Suprapubic skin (tissue), 4 donors: Measurements from ENCODE around the gene ABHD17B. TPM values are rescaled to one million over a fixed set of nuclear protein-coding genes. Genes with fewer than 3 reads are reported as not detected.
A peak's percentile ranks its signal among the peaks of the same experiment; 100 is the strongest.

Source experiments
- DNase-seq, 2 donors: peaks; one replicate each; pipeline ENCODE4 v3.0.0-alpha.2; 2019; ENCODE audit warnings: low spot score in 2 of 2
- H3K27ac ChIP-seq: fragments of 200-600 bp; sonication (generic); one replicate; pipeline ENCODE4 v1.5.1; 2019
- H3K27me3 ChIP-seq: fragments of 200-600 bp; sonication (generic); one replicate; pipeline ENCODE4 v1.5.1; 2019
- H3K36me3 ChIP-seq: fragments of 200-600 bp; sonication (generic); one replicate; pipeline ENCODE4 v1.5.1; 2019
- H3K4me1 ChIP-seq: fragments of 200-600 bp; sonication (generic); one replicate; pipeline ENCODE4 v1.5.1; 2019
- H3K4me3 ChIP-seq: fragments of 200-600 bp; sonication (generic); one replicate; pipeline ENCODE4 v1.5.1; 2019; ENCODE audit warnings: mild to moderate bottlenecking
- H3K9me3 ChIP-seq: fragments of 200-600 bp; sonication (generic); one replicate; pipeline ENCODE4 v1.5.1; 2019
- CTCF ChIP-seq, 2 donors: fragments of 200-600 bp in 1 of 2; fragments of 450-650 bp in 1 of 2; sonication (generic) in 1 of 2; IDR thresholded peaks; one replicate each; pipeline ENCODE4 v1.5.1; 2016 to 2019; ENCODE audit warnings: antibody characterized with exemption in 2 of 2, mild to moderate bottlenecking in 1 of 2, moderate library complexity in 1 of 2
- EP300 ChIP-seq: sonication (generic); formaldehyde crosslinking; IDR thresholded peaks from one replicate; pipeline ENCODE4 v1.6.1; 2017; ENCODE audit warnings: antibody characterized with exemption
- POLR2A ChIP-seq, 2 donors: fragments of 450-650 bp; IDR thresholded peaks; one replicate each; pipeline ENCODE4 v1.6.1; 2017; ENCODE audit warnings: antibody characterized with exemption in 2 of 2, mild to moderate bottlenecking in 2 of 2, moderate library complexity in 2 of 2
- POLR2AphosphoS5 ChIP-seq, 3 donors: sonication (generic); formaldehyde crosslinking; IDR thresholded peaks; one replicate each; pipeline ENCODE4 v1.6.1; 2017; ENCODE audit warnings: antibody characterized with exemption in 3 of 3
- WGBS: methylation state at CpG from one replicate; pipeline ENCODE4 v1.1.5; 2018; 5-methylcytosine and 5-hydroxymethylcytosine counted together
- total RNA-seq, 4 donors: library from RNA; depleted of rRNA; stranded (reverse); fragments of >200 nt; gene quantifications; one replicate each; pipeline ENCODE4 v1.1.0, GENCODE V29; 2016

The ABHD17B gene
- total RNA-seq, 4 donors from 2014 or later: 22.4 to 40.7 (median 33.2) TPM

GRCh38 chr9:71915495-71915894, 4.5 kb upstream of the ABHD17B start:
- H3K27me3 ChIP-seq: no peaks in the 10 kb centered on the region
- TF ChIP-seq POLR2AphosphoS5 (IDR thresholded peaks at IDR 0.05): no peak
- TF ChIP-seq POLR2A (IDR thresholded peaks at IDR 0.05): no peak
- TF ChIP-seq CTCF (IDR thresholded peaks at IDR 0.05): no peak
- TF ChIP-seq EP300: no peak
- H3K27ac ChIP-seq: no peak overlapping the region
- no peak for DNase-seq
- no peaks in the 10 kb centered on the region for H3K36me3 ChIP-seq
- H3K9me3 ChIP-seq: no peaks in the 10 kb centered on the region
- H3K4me3 ChIP-seq: no peak overlapping the region
- peaks cover 29% of the 10 kb centered on the region for H3K4me1 ChIP-seq

- H3K4me3 ChIP-seq: peak overlapping the region; percentile 89
- 0% methylated on average over 9 of the region's 9 CpGs for WGBS
- TF ChIP-seq POLR2AphosphoS5 (IDR thresholded peaks at IDR 0.05) (no peak), POLR2A (IDR thresholded peaks at IDR 0.05) (no peak), CTCF (IDR thresholded peaks at IDR 0.05) (no peak), EP300 (no peak)
- no peaks in the 10 kb centered on the region for H3K36me3 ChIP-seq
- H3K9me3 ChIP-seq: no peaks in the 10 kb centered on the region
- DNase-seq: no peak
- H3K27ac ChIP-seq: peak overlapping the region; percentile 93
- H3K4me1 ChIP-seq: peaks cover 40% of the 10 kb centered on the region
- H3K27me3 ChIP-seq: no peaks in the 10 kb centered on the region
Measured at GRCh38 chr9:71911908-71912335, 929 bp upstream of the ABHD17B start.

GRCh38 chr9:71910650-71911060, 338 bp downstream of the ABHD17B start:
- Histone ChIP-seq H3K27ac (peak overlapping the region; percentile 93), H3K4me1 (peaks cover 36% of the 10 kb centered on the region), H3K27me3 (no peaks in the 10 kb centered on the region), H3K4me3 (peak overlapping the region; percentile 89), H3K9me3 (no peaks in the 10 kb centered on the region), H3K36me3 (no peaks in the 10 kb centered on the region)
- TF ChIP-seq EP300: no peak
- no peak for TF ChIP-seq POLR2AphosphoS5 (IDR thresholded peaks at IDR 0.05)
- no CpG with 5 or more reads among the region's 56 CpGs for WGBS
- no peak for DNase-seq

- Histone ChIP-seq H3K9me3 (no peaks in the 10 kb centered on the region), H3K27me3 (no peaks in the 10 kb centered on the region), H3K27ac (peak overlapping the region; percentile 93), H3K36me3 (no peaks in the 10 kb centered on the region), H3K4me3 (peak overlapping the region; percentile 89), H3K4me1 (peaks cover 36% of the 10 kb centered on the region)
- WGBS: under 1% methylated on average over 33 of the region's 47 CpGs
- DNase-seq: peak; percentile 73 to 81
- no peak for TF ChIP-seq CTCF (IDR thresholded peaks at IDR 0.05)
- no peak for TF ChIP-seq POLR2AphosphoS5 (IDR thresholded peaks at IDR 0.05)
- no peak for TF ChIP-seq EP300
- no peak for TF ChIP-seq POLR2A (IDR thresholded peaks at IDR 0.05)
Measured at GRCh38 chr9:71909887-71910649, 925 bp downstream of the ABHD17B start.

GRCh38 chr9:71908825-71909224, 2.2 kb downstream of the ABHD17B start:
- Histone ChIP-seq H3K27me3 (no peaks in the 10 kb centered on the region), H3K4me1 (peaks cover 37% of the 10 kb centered on the region), H3K27ac (no peak overlapping the region), H3K9me3 (no peaks in the 10 kb centered on the region), H3K4me3 (peak overlapping the region; percentile 89), H3K36me3 (no peaks in the 10 kb centered on the region)
- no peak for DNase-seq
- 45% methylated on average over 1 of the region's 1 CpG for WGBS
- TF ChIP-seq CTCF (IDR thresholded peaks at IDR 0.05) (no peak), POLR2AphosphoS5 (IDR thresholded peaks at IDR 0.05) (no peak)
